H9 (cell line): ENCODE measurements around the gene SUPT6H. TPM values are rescaled to one million over a fixed set of nuclear protein-coding genes. Genes with fewer than 3 reads are reported as not detected.
A peak's percentile ranks its signal among the peaks of the same experiment; 100 is the strongest.

Experiments used
- DNase-seq: peaks from one replicate; pipeline ENCODE4 v3.0.0-alpha.2; 2017
- H2AFZ ChIP-seq: one replicate; pipeline ENCODE4 v1.6.1; 2013; ENCODE audit warnings: mild to moderate bottlenecking, low read length, control low read depth, moderate library complexity
- H2AK5ac ChIP-seq: 2 replicates; pipeline ENCODE4 v1.6.1; 2013; ENCODE audit warnings: low read length, control low read depth, mixed read lengths; ENCODE audit not compliant: insufficient read length
- H2BK120ac ChIP-seq: one replicate; pipeline ENCODE4 v1.6.1; 2013; ENCODE audit warnings: low read depth, mild to moderate bottlenecking, low read length, control low read depth, inconsistent platforms; ENCODE audit not compliant: poor library complexity, severe bottlenecking
- H2BK12ac ChIP-seq: 2 replicates; pipeline ENCODE4 v1.6.1; 2013; ENCODE audit warnings: low read length, control low read depth, mixed read lengths, low read depth; ENCODE audit not compliant: insufficient read length
- H2BK15ac ChIP-seq: 2 replicates; pipeline ENCODE4 v1.6.1; 2013; ENCODE audit warnings: low read depth, low read length, control low read depth
- H2BK20ac ChIP-seq: one replicate; pipeline ENCODE4 v1.6.1; 2013; ENCODE audit warnings: low read depth, mild to moderate bottlenecking, low read length, control low read depth, inconsistent platforms; ENCODE audit not compliant: poor library complexity, severe bottlenecking
- H2BK5ac ChIP-seq: 2 replicates; pipeline ENCODE4 v1.6.1; 2013; ENCODE audit warnings: low read length, control low read depth, mixed read lengths; ENCODE audit not compliant: insufficient read length
- H3K14ac ChIP-seq: 2 replicates; pipeline ENCODE4 v1.6.1; 2013; ENCODE audit warnings: low read length, control low read depth; ENCODE audit not compliant: insufficient read depth
- H3K18ac ChIP-seq: 2 replicates; pipeline ENCODE4 v1.6.1; 2013; ENCODE audit warnings: low read depth, mild to moderate bottlenecking, mixed read lengths, low read length, control low read depth; ENCODE audit not compliant: insufficient read length
- H3K23ac ChIP-seq: 2 replicates; pipeline ENCODE4 v1.6.1; 2013; ENCODE audit warnings: low read length, control low read depth, mixed read lengths, low read depth; ENCODE audit not compliant: insufficient read length
- H3K23me2 ChIP-seq: 2 replicates; pipeline ENCODE4 v1.6.1; 2013; ENCODE audit warnings: low read depth, mild to moderate bottlenecking, mixed read lengths, low read length, control low read depth; ENCODE audit not compliant: insufficient read length, poor library complexity, severe bottlenecking
- H3K27ac ChIP-seq: 2 replicates; pipeline ENCODE4 v1.5.1; 2013; ENCODE audit warnings: low read length, control low read depth, mixed read lengths, low read depth; ENCODE audit not compliant: insufficient read length
- H3K27me3 ChIP-seq: 2 replicates; pipeline ENCODE4 v1.6.1; 2013; ENCODE audit warnings: low read length, control low read depth, inconsistent platforms; ENCODE audit not compliant: insufficient read depth
- H3K4ac ChIP-seq: 2 replicates; pipeline ENCODE4 v1.6.1; 2013; ENCODE audit warnings: low read depth, mild to moderate bottlenecking, control low read depth, inconsistent platforms, low read length, moderate library complexity
- H3K4me1 ChIP-seq: 2 replicates; pipeline ENCODE4 v1.6.1; 2013; ENCODE audit warnings: low read length, control low read depth, inconsistent platforms; ENCODE audit not compliant: insufficient read depth
- H3K4me2 ChIP-seq: 2 replicates; pipeline ENCODE4 v1.6.1; 2013; ENCODE audit warnings: low read length, control low read depth, mixed read lengths; ENCODE audit not compliant: insufficient read length, insufficient read depth
- H3K56ac ChIP-seq: 2 replicates; pipeline ENCODE4 v1.6.1; 2013; ENCODE audit warnings: low read depth, mild to moderate bottlenecking, mixed read lengths, low read length, control low read depth; ENCODE audit not compliant: insufficient read length
- H3K79me1 ChIP-seq: 2 replicates; pipeline ENCODE4 v1.6.1; 2013; ENCODE audit warnings: low read depth, mild to moderate bottlenecking, moderate library complexity, low read length, control low read depth, inconsistent platforms; ENCODE audit not compliant: insufficient read depth, poor library complexity, severe bottlenecking
- H3K79me2 ChIP-seq: 2 replicates; pipeline ENCODE4 v1.6.1; 2013; ENCODE audit warnings: low read length, control low read depth, inconsistent platforms; ENCODE audit not compliant: insufficient read depth
- H3K9ac ChIP-seq: 2 replicates; pipeline ENCODE4 v1.6.1; 2013; ENCODE audit warnings: low read length, control low read depth, mixed read lengths; ENCODE audit not compliant: insufficient read length; ENCODE audit errors: extremely low read depth
- H3K9me3 ChIP-seq: one replicate; pipeline ENCODE4 v1.6.1; 2013; ENCODE audit warnings: low read depth, low read length, inconsistent platforms; ENCODE audit not compliant: control insufficient read depth
- H3T11ph ChIP-seq: one replicate; pipeline ENCODE4 v1.6.1; 2013; ENCODE audit warnings: mild to moderate bottlenecking, low read length, control low read depth, inconsistent platforms
- H4K20me1 ChIP-seq: one replicate; pipeline ENCODE4 v1.6.1; 2013; ENCODE audit not compliant: control insufficient read depth, insufficient read length, insufficient read depth
- H4K5ac ChIP-seq: 2 replicates; pipeline ENCODE4 v1.6.1; 2013; ENCODE audit warnings: low read depth, mild to moderate bottlenecking, mixed read lengths, low read length, control low read depth; ENCODE audit not compliant: insufficient read length
- H4K8ac ChIP-seq: replicated peaks from 2 replicates; pipeline ENCODE4 v1.6.1; 2013; ENCODE audit warnings: low read length, control low read depth, mixed read lengths, low read depth; ENCODE audit not compliant: insufficient read length
- H4K91ac ChIP-seq: 2 replicates; pipeline ENCODE4 v1.6.1; 2013; ENCODE audit warnings: low read depth, mild to moderate bottlenecking, moderate library complexity, mixed read lengths, low read length, control low read depth; ENCODE audit not compliant: insufficient read length
- H3K27ac Mint-ChIP-seq, 3 experiments: 2 replicates in 2 of 3; 3 replicates in 1 of 3; pipeline ENCODE4 v1.8.0; 2020 to 2021; ENCODE audit warnings: mixed read lengths in 3 of 3, mild to moderate bottlenecking in 1 of 3, moderate library complexity in 1 of 3
- H3K27me3 Mint-ChIP-seq: 2 replicates; pipeline ENCODE4 v1.8.0; 2021; ENCODE audit warnings: low read depth, mild to moderate bottlenecking, moderate library complexity, mixed read lengths
- H3K36me3 Mint-ChIP-seq, 3 experiments: 2 replicates in 2 of 3; 3 replicates in 1 of 3; pipeline ENCODE4 v1.8.0; 2020 to 2021; ENCODE audit warnings: low read depth in 3 of 3, mixed read lengths in 3 of 3; ENCODE audit not compliant: insufficient read depth in 1 of 3
- H3K4me1 Mint-ChIP-seq, 2 experiments: 2 replicates each; pipeline ENCODE4 v1.8.0; 2020; ENCODE audit warnings: mixed read lengths in 2 of 2
- H3K4me3 Mint-ChIP-seq, 2 experiments: 2 replicates in 1 of 2; 3 replicates in 1 of 2; pipeline ENCODE4 v1.8.0; 2020 to 2021; ENCODE audit warnings: mild to moderate bottlenecking in 2 of 2, mixed read lengths in 2 of 2, moderate library complexity in 1 of 2
- H3K9me3 Mint-ChIP-seq, 2 experiments: 2 replicates in 1 of 2; 3 replicates in 1 of 2; pipeline ENCODE4 v1.8.0; 2020; ENCODE audit warnings: mild to moderate bottlenecking in 2 of 2, mixed read lengths in 2 of 2, moderate library complexity in 1 of 2
- WGBS: extraction: QIAGEN DNeasy Blood & Tissue Kit; methylation state at CpG from one replicate; pipeline ENCODE4 v1.1.7; 2013; ENCODE audit warnings: missing lambda C conversion rate, low lambda C conversion rate, mixed read lengths; ENCODE audit not compliant: insufficient read length; ENCODE audit errors: extremely low coverage; 5-methylcytosine and 5-hydroxymethylcytosine counted together
- total RNA-seq: library from RNA; stranded (reverse); gene quantifications from 2 replicates; pipeline ENCODE4 v1.2.1, GENCODE V29; 2021
- TF ChIP-seq, protein P1 (sequence below): fragments of 200-600 bp; sonication (generic); conservative IDR thresholded peaks from 3 replicates; pipeline ENCODE4 v1.8.0; 2021; ENCODE audit warnings: antibody characterized with exemption, mild to moderate bottlenecking

The SUPT6H gene
- total RNA-seq, 1 experiment from 2014 or later = 85.8 TPM

DNA sequence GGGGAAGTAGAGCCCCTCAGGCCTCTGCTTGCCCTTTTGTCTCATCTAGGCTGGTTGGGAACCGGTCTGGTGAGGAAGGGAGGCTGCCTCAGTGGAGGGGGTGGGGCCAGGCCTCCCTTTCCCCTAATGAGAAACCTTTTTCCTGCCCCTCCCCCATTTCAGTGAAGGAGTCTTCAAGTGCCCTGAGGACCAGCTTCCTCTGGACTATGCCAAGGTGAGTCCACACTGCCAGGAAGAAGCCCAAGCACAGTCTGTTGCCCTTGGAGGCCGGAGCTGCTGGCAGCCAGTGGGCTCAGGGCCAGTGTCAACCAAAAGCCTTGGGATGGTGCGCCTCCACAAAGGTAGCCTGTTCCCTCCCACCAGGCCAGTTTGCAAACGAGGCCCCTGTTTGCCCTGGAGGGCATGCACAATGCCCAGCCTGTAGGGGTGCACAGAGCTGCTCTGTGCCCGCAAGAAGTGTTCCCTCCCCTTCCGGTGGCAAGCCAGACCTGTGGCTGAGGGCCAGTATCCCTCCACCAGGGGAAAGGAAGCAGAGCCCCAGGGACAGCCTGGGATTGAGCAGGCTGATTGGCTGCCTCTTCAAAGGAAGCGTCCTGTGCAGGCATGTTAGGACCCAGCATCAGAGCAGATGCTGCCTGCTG lies 85.2 kb downstream of the SUPT6H start:
- no CpG with 5 or more reads among the region's 7 CpGs for WGBS
- H2AFZ ChIP-seq = no peak overlapping the region
- Mint-ChIP-seq H3K4me3 (peak overlapping the region in 1 of 2 experiments; percentile 93; a peak in 3 of 5 replicates), H3K27ac (peak overlapping the region in 2 of 3 experiments; percentile 79 to 90; a peak in 2 of 7 replicates), H3K9me3 (no peaks in the 10 kb centered on the region), H3K27me3 (no peaks in the 10 kb centered on the region; the same call in none of the 2 replicates), H3K36me3 (peaks cover 41 to 67% (median 43%) of the 10 kb centered on the region in 3 experiments; a peak in 6 of 7 replicates), H3K4me1 (peaks cover 17 to 34% of the 10 kb centered on the region in 2 experiments)
- peaks cover 15% of the 10 kb centered on the region for H3K23me2 ChIP-seq
- no peak overlapping the region for H2BK5ac ChIP-seq
- peak overlapping the region; percentile 84 for H3K4me2 ChIP-seq
- H2BK20ac ChIP-seq = no peak overlapping the region
- no peak overlapping the region for H2BK15ac ChIP-seq
- H4K20me1 ChIP-seq = no peaks in the 10 kb centered on the region
- no peak overlapping the region for H3K27ac ChIP-seq
- no peak overlapping the region for H4K91ac ChIP-seq
- H3K56ac ChIP-seq = no peak overlapping the region
- TF ChIP-seq, protein P1, sequence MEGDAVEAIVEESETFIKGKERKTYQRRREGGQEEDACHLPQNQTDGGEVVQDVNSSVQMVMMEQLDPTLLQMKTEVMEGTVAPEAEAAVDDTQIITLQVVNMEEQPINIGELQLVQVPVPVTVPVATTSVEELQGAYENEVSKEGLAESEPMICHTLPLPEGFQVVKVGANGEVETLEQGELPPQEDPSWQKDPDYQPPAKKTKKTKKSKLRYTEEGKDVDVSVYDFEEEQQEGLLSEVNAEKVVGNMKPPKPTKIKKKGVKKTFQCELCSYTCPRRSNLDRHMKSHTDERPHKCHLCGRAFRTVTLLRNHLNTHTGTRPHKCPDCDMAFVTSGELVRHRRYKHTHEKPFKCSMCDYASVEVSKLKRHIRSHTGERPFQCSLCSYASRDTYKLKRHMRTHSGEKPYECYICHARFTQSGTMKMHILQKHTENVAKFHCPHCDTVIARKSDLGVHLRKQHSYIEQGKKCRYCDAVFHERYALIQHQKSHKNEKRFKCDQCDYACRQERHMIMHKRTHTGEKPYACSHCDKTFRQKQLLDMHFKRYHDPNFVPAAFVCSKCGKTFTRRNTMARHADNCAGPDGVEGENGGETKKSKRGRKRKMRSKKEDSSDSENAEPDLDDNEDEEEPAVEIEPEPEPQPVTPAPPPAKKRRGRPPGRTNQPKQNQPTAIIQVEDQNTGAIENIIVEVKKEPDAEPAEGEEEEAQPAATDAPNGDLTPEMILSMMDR = no peak
- no peak overlapping the region for H3K23ac ChIP-seq
- no peak overlapping the region for H3T11ph ChIP-seq
- H3K14ac ChIP-seq = no peak overlapping the region
- H2AK5ac ChIP-seq = no peak overlapping the region
- no peaks in the 10 kb centered on the region for H3K27me3 ChIP-seq
- H3K4me1 ChIP-seq = peaks cover 5% of the 10 kb centered on the region; the same call in 1 of the 2 replicates
- H3K79me1 ChIP-seq = no peaks in the 10 kb centered on the region
- H4K8ac ChIP-seq = no peak overlapping the region
- no peak overlapping the region for H3K4ac ChIP-seq
- H4K5ac ChIP-seq = no peak overlapping the region
- no peak overlapping the region for H2BK120ac ChIP-seq
- H3K18ac ChIP-seq = no peak overlapping the region
- no peak overlapping the region for H2BK12ac ChIP-seq
- no peaks in the 10 kb centered on the region for H3K9me3 ChIP-seq
- H3K79me2 ChIP-seq = peaks cover 16% of the 10 kb centered on the region; the same call in 1 of the 2 replicates
- H3K9ac ChIP-seq = no peak overlapping the region
- peak; percentile 52 for DNase-seq
